Measurements from ENCODE around the gene APEH.
"Not testable (repeated sequence)": the region's sequence is repeated elsewhere in the genome, so short reads cannot be mapped to it uniquely, and the experiment has no call there.

DNA sequence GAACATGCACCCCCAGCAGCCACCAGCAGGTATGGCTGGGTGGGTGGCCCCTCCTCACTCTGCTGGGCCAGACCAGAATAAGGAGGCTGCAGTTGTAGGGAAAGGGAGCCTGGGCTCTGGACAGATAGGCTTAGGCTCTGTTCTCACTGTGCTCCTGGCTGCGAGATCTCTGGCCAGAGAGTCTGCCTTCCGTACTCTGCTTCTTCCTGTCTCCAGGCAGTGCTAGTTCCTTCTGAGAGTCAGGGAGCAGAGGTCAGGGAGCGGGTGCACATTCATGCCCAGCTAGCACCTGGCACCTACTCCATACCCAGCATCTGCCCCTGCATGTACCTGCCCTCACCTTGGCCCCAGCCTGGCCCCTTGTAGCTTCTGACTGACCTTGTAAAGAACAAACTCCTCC lies 17.3 kb downstream of the APEH start:
- TF ChIP-seq POLR2AphosphoS5 (IDR thresholded peaks at IDR 0.05; ENCODE audit: low read depth); CTCF (conservative IDR thresholded peaks at IDR 0.05; ENCODE audit: low read depth in 2 of 2): not testable (repeated sequence)

Measured in GM23338 (cell line).